HG03439 (cell line): ENCODE data around the gene SPANXD.
"Not testable (repeated sequence)": the region's sequence is repeated elsewhere in the genome, so short reads cannot be mapped to it uniquely, and the experiment has no call there.

Source experiments
- ATAC-seq: cut with Tn5 transposase; IDR thresholded peaks from one replicate; pipeline ENCODE4 v1.9.1; 2021; ENCODE audit warnings: mild to moderate bottlenecking, moderate library complexity; ENCODE audit not compliant: unreplicated experiment

SPANXD gene, protein sequence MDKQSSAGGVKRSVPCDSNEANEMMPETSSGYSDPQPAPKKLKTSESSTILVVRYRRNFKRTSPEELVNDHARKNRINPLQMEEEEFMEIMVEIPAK

GRCh38 chrX:141698639-141699038 lies at the start of gene SPANXD:
Gene SPANXD, minus strand, starts transcription at chrX:141698739. Its CDS starts 334 bp downstream, at chrX:141698405.
- not testable (repeated sequence) for ATAC-seq

GRCh38 chrX:141742666-141743065 lies 44.1 kb upstream of the SPANXD start:
- ATAC-seq, result no peak

DNA sequence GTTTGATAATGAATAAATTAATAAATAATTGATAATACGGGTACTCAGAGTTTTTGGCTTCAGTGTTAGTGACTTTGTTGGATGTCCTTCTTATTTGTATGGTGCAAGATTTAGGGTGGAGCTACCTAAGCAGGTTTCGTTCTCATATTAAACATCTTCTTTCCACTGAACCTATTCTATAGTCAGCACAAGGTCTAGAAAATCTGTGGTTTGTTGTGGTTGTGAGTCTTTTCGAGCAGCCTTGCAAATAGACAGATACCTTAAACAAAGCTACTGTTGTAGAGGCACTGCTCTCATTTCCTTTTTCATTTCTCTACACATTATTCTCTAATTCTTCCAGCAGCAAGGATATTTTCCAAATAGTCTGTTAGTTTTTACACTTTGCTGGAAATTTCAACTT lies 38.1 kb upstream of the SPANXD start:
- ATAC-seq, result no peak

DNA sequence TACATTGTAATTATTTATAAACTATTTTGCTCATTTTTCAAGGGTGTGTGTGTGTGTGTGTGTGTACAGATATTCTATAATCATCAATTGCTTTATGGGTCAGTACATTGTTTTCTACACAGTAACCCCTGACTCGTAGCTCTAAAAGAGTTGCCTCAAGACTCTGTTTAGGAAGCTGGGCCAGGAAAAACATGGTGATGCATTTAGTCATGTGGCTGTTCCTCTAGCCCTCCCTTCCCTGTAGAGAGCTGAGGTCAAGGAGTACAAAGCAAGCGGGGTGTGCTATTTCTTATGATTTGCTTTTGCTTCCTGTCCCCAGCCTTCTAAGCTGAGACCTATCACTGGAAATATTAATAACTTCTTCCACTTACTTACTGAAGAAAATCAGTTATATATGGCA lies 34.8 kb upstream of the SPANXD start:
- no peak for ATAC-seq

- no peak for ATAC-seq
These were observed 33.5 kb upstream of the SPANXD start for GRCh38 chrX:141732031-141732430.

DNA sequence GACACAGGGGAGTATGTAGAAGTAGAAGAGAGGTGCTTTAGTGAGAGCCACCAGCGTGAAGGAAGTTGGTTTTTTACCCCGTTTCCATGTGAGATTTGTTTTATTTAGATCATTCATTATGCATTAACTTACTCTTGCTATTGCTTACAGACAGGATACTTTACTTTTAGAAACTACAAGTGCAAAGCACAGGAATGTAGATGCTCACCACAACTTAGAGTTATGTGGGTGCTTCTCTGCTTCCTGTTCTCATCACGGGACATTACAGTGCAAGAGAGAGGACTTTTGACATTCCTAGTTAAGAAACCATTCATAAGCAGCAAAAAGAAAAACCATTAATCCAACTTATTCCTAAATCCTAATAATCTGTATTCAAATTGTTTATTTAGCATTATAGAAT lies 25.6 kb upstream of the SPANXD start:
- no peak for ATAC-seq

DNA sequence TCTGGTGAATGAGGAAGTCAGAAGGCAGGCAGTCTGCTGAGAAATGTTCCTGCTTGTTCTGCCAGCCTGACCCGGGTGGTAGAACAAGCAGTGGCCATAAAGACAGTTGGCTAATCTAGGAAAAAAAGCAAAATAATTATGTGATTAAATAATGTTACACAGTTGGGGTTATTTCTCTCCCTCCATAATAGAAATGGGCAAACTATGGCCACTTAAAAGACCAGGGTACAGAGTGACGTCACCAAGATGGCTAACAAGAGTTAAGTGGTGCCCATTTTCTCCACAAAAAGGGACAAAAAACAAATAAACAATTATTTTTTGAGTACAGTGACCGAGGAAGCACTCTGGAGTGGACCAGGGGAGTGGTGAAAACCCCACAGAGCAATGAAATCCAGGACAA lies 16.1 kb upstream of the SPANXD start:
- ATAC-seq, result no peak

- ATAC-seq, result no peak
These were observed 2.5 kb upstream of the SPANXD start for GRCh38 chrX:141701072-141701471.

GRCh38 chrX:141673946-141674345 lies 24.6 kb downstream of the SPANXD start:
- no peak for ATAC-seq

DNA sequence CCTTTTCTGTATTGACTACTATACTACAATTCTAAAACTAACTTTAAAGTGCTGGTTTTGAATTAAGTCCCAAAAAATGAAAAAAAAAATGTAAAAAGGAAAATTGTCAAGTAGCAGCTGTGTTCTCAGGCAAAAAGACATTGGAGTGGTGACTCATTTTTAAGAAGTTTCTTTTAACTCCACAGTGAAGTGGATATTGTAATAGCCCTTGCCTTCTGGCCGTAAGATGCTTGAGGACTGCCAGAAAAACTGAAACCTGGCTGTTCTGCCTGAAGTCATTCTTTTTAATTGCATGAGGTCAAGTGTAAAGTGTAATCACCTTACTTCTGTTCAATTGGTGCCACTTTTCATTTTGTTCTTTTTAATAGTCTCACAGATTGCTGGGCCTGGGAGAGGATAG lies 28.9 kb downstream of the SPANXD start:
- no peak for ATAC-seq

- no peak for ATAC-seq
These were observed 30.2 kb downstream of the SPANXD start for GRCh38 chrX:141668371-141668770.

DNA sequence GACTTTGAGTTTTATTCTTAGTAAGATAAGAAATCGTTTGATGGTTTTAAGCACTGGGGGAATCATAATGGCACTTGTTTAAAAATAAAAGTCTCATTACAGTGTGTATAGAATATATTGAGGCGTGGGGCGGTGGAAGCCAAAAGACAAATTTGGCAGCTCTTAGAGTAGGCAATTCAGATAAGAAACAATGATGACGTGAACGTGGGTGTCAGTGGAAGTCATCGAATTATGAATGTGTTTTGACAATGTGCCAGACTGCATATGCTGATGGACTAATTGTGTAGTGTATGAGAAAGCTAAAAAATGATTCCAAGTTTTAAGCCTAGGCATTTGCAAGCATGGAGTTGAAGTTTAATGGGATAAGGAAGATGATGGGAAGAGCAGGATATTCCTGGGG lies 35.8 kb downstream of the SPANXD start:
- no peak for ATAC-seq

- ATAC-seq, result no peak
These were observed 46.3 kb downstream of the SPANXD start for GRCh38 chrX:141652286-141652685.
